GM21367 (cell line): ENCODE results near the gene SKIC8.

Source experiments
- ATAC-seq: cut with Tn5 transposase; IDR thresholded peaks from one replicate; pipeline ENCODE4 v1.9.1; 2021; ENCODE audit not compliant: unreplicated experiment

SKIC8 gene

DNA sequence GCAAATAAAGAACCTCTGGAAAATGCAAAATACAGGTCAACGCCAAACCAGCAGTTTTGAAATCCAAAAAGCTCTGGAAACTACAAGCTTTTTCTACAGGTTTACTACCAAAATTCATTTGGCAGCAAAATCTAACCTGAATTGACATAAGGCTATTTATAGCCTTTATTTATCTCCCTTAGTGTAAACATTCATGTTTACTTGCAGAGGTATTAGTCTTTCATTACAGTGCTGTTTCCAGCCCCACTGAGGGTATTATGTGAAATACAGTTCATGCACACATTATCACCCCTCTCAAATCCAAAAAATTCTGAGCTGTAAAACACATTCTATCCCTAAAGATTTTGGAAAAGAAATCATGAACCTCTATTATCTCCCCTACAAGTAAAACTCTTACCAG, 7.2 kb downstream of the SKIC8 start:
- ATAC-seq, result no peak

DNA sequence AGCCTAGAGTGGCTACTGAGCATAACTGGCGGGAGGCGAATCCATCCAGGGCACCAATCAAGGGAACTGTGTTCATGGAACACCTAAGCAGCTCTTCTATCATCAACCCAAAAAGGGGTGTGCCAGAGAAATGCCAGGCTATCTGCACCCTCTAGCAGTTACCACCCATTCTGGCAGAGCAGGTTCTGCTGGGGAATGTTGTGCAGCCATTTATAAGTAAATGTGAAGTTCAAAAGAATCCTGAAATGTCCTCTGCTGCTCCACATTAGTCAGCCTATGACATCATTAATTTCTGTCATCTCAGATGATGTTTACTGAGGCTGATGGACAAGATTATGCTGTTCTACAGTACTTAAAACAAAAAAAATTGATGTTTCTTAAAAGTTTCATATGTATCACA, 7.7 kb downstream of the SKIC8 start:
- no peak for ATAC-seq

DNA sequence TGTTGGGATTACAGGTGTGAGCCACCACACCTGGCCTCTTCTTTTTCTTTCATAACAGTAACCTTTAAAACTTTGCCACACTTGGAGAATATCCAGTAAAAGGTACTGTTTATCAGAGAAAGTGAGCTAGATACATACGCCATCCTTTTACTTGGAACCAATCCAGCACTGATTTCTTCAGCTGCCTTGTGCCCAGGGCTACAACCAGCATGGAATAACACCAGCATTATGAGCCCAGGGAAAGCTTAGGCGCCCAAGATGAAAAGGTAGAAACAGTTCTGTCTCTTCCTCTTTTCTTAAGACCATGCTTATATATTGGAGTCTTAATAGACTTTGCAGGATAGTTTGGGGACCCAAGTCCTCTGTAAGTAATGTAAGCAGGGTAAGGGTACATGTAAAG, 8.4 kb downstream of the SKIC8 start:
- no peak for ATAC-seq

DNA sequence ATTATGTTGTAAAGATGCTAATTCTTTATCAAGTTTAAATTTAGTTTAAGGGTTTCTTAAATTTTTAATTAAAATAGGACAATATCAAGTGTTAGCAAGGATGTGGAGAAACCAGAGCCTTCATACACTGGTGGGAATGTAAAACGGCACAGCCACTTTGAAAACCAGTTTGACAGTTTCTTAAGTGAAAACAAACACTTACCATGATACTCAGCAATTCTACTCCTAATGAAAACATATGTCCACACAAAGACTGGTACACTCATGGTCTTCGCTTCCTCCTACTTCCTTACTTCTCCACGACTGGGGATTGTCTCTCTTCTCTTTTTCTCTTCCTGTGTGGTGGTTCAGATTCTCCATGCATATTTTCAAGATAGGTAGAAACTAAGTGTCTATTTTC, 9.2 kb downstream of the SKIC8 start:
- ATAC-seq, result no peak

DNA sequence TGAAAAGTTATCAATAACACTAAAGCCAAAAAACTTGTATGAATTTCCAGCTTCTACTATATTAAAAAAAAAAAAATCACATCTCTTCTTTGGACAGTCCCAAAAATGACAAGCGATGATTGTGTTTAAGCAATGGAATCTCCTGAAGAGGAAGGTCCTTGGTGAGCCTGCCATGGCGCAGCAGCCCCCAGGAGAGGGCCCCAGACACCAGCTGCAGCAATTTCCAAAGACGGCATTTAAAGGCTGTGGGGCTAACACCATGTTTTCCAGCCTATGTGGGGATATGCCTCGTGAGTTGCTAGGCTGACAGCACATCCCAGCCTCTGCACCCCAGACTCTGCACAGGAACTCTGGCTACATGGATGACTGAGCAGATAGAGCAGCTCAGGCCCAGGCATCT, 14.7 kb downstream of the SKIC8 start:
- ATAC-seq, result no peak

DNA sequence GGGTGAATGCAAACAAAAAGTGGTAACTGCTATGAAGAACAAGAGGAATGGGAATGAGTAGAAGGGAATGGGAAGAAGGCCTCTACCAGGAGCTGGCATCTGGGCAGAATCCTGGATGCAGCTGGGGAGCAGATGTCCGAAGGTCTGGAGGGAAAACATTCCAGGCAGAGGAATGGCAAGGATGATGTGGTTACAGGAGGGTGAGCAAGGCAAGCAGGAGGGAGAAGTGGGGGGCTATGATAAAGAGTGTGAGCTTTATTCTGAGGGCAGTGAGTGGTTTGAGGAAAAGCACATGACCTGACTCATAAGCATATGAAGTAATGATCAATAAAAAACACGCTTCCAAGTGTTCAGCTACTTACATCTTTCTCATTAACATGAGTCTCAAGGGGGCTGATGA, 17.1 kb downstream of the SKIC8 start:
- no peak for ATAC-seq

DNA sequence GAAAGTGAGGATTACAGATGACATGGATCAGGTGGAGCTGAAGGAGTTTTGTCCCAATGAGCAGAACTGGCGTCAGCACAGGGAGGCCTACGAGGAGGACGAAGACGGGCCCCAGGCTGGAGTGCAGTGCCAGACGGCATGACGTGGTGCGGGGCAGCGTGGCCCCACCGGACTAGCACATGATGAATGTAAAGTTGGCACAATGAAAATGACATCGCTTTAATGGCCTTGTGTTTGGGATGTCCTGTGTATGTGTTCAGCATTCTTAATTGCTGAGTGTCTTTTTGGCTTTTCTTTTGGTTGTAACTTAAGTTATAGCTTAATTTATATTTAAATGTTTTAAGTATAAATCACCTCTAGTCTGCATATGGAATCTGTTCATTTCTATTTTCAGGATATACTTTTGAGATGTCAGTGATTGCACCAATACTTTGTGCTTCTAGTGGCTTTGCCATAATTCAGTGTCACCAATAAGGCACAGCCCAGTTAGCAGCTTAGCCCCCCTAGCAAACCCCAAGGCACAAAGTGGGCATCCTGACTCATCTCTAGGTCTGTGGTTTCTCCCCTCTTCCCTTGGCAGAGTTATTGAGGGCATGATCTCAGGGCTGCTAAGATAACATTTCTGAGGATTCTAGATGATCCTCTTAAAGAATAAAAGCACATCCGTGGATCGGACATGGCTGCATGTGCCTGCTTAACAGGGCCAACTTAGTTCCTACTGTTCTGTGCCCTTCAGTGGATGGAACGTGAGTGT, 18.9 kb downstream of the SKIC8 start:
- no peak for ATAC-seq

DNA sequence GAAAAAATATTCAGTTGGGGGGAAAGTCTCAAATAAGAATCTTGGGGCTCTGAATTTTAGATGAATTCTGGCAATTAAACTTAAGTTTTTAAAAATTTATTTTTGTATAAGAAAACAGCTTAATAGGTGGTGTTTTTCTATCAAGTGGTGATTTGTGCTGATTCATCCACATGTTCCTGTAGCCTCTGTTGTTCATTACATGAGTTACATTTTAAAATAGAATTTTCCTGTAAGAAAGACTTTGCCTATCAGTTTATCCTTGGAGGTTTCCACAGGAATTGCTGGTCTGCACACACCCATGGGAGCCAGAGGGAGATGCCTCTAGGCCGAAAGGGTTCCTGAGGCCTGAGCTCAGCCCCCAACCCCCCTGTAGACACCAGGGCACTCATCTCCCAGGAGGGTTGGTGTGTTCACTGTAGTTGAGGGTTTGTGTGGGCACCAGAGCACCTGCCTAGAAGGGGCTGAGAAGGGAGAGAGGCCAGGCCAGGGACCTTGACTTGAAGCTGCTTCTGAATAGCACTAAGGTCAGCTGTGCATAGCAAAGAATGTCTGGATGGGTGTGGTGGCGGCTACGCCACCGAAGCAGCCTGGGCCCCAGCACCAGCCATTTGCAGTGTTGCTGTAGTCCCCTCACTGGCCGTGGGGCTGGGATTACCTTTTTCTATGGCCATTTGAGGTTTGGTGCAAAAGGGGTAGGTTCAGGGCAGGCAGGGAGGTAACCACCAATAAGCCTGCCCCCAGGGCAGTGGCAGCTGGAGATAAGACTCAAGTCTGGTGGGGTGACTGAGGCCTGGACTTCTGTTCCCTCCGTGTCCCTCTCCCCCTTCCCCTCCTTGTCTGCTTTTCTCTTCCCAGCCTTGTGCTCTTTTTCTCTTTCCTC, 23.1 kb downstream of the SKIC8 start:
- no peak for ATAC-seq

DNA sequence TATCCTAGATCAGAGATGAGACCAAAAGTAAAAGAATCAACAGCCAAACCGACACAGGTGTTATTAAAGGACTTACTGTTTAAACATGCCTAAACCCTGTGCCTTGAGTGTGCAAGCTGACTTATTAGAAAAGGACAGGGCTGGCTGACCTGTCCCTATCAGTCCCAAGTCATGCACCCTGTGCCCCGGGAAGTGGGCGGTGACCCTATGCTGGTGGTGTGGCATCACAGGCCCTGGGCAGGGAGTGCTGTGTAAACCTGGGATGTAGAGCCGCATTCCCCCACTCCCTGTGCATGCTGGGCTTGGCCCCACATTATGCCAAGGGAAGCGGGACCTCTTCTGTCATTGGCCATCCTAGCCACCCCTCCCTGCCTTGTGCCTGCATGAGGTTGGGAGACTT, 24.4 kb downstream of the SKIC8 start:
- ATAC-seq, result no peak

DNA sequence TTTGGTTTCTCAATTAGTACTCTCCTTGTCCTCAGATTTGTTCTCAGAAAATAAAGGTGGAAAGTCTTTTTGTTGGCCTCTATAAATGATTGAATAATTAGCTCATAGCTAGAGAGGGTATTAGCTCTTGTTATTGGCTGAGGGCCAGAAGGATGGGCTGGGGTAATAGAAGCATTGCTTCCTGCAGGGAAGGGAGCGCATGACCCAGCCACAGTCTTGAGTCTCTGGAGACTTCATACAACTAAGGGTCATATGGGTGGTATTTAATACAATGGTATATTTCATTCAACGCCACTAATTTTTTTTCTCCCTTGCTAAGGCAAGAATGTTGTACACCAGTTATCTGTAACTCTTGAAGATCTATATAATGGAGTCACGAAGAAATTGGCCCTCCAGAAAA, 26.6 kb downstream of the SKIC8 start:
- ATAC-seq, result no peak

DNA sequence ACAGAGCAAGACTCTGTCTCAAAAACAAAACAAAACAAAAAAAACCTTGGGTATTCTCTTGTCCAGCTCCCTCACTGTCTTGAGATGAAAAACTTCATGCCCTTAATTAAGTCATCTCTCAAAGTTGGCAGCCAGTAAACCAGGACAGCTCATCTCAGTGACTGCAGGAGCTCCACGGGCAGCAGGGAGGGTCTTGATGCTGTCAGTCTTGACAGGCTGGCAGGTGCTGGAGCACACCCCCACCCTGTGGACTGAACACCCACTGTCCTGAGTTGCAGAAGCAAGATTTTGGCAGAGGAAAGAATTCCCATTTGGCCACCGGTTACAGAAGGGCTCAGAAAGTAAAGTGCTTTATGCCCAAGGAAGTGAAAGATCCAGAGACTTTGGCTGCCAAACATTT, 27.1 kb downstream of the SKIC8 start:
- ATAC-seq, result no peak

DNA sequence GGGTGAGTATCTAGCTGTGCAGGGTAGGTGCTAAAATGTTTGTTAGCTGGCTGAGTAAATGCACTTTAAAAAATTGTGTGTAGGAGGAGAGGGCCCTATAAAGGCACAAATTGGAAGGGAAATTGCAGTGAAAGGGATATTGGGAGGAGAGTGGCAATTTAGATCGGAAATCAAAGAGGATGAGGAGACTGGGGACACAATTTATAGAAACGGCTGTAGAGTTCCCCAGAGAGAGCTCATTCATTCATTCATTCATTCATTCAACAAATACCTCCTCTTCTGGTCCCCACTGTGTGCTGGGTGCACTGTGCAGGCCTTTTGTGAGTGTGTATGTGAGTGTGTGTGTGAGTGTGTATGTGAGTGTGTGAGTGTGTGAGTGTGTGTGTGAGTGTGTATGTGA, 32.6 kb downstream of the SKIC8 start:
- no peak for ATAC-seq

DNA sequence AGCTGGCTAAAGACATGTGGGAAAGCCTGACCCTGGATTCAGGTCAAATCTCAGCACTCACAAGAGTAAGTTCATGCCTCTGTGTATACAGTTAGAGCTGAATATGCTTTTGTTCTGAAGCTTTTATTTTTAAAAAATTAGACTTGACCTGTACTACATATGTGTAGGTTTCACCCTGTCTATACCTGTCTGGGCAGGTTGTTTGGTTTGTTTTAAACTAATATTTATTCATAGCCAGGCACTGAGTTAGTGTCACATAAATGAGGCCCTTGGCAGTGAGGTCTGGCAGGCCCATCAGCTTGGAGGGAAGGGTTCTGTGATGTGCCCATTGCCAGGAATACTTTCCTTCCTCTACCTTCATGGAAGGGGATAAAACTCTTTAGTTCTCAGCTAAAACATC, 33.2 kb downstream of the SKIC8 start:
- ATAC-seq, result no peak

DNA sequence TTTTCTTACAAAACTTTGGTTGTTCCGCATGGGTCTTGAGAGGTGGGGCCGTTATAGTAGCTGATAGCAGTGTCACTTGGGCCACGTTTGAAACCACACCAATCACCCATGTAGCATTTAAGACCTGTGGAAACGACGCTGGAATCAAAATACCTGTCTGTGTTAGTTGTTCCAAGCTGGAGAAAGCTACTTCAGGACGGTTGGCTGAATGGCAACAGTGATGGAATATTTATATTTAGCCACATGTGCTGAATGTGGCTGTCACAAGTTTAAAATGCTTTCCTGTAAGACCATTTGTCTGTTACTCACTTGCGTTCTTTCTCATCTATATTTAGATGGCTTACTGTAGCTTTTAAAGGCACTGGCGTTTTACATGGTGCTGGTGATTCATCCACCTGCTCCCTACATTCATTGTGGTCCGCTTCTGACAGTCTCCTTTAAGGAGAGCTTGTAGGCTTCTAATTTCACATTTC, 33.6 kb downstream of the SKIC8 start:
- ATAC-seq, result no peak

DNA sequence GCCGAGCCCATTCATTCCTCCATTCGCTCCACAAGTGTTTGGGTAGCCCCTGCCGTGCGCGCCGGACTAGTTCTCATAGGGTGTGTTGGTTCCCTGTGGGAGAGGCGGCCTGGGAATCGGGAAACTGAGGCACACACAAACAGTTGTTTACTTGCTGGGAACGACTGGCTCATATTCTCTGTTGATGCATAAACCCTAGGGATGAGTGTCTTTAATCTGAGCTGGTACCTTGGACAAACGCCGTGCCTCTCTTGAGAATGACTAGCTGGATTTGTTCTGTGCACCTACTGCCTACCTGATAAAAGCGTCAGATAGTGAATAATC, 34.3 kb downstream of the SKIC8 start:
- ATAC-seq, result no peak

DNA sequence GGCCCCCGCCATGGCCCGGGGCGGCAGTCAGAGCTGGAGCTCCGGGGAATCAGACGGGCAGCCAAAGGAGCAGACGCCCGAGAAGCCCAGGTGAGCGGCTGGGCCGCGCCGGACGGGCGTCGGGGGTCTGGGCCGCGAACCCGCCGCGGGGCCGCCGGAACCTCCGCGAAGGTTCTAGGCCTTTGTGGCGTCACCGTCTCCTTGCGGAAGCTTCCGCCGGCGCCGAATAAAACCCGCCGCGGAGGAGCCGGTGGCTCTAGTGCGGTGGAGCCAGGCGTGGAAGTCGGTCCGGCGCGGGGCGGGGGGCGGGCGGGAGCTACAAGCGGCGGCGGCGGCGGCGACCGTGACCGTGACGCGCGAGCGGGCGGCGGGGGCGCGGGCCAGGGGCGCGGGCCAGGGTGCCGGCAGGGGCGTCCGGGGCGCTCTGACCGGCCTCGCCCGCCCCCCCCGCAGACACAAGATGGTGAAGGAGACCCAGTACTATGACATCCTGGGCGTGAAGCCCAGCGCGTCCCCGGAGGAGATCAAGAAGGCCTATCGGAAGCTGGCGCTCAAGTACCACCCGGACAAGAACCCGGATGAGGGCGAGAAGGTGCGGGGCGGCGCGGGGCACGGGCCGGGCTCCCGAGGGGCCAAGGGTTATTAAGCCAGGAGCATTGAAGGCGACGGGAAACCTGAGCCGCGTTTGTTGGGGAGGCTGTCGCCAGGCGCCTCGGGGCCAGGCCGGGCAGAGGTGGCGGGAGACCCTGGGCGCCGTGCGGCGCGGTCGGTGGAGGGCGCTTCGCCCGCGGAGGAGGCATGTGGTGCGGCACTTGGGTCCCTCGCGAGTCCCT, 34.9 kb downstream of the SKIC8 start, which contains the start of gene DNAJA4:
Gene DNAJA4, plus strand, starts transcription at position 259 of the 833 bp plus-strand sequence. Its CDS starts 202 bp downstream, at position 461.
- no peak for ATAC-seq

DNA sequence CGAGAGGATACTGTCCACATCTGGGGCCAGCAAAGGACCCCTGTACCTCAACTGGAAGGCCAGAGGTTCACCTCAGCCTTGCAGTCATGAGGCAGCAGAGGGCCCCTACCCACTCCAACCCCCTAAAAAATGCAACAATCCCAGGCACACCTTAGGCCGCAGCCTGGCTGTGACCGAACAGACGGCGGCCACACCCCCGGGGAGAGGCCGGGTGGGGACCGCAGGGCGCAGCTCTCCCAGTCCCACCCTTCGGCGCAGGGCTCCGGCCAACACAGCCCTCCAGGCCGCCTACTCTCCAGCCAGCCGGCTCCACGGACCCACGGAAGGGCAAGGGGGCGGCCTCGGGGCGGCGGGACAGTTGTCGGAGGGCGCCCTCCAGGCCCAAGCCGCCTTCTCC, 35.5 kb downstream of the SKIC8 start:
- no peak for ATAC-seq

DNA sequence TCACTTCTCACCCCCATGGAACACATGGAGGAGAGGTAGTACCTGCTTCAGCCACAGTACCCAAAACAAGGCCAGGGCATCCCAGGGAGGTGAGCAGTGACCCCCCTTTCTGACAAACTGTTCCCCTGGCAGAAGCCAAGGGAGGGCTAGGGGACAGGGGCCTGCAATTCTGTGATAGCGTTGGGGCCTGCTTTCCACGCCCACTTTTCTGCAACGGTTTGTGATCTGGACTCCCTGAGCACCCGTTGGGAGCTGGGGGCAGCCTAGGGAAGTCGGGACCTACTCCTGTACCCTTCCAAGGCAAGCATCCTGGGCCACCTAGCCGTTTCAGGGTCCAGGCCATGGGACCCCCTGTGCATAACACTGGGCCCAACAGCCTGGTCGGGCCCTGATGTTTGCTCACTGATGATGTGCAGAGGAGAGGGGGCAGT, 36.0 kb downstream of the SKIC8 start:
- ATAC-seq, result no peak

DNA sequence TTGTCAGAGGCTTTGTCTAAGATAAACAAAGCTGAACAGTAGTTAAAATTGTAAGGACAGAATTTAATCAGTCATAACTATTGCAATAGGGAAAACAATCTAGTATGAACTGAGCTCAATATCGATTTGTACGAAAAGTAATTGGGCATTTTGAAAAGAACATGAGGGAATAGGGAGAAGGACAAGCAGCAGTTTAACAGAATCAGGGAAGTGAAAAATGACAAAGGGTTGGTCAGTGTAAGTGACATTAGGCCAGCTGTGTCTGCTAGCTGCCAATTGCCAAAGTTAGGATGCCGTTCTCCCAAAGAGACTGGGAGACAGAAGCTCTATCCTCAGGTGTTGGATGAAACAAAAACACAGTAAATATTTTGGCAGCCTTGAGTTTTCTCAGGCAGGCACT, 38.3 kb downstream of the SKIC8 start:
- ATAC-seq, result no peak

DNA sequence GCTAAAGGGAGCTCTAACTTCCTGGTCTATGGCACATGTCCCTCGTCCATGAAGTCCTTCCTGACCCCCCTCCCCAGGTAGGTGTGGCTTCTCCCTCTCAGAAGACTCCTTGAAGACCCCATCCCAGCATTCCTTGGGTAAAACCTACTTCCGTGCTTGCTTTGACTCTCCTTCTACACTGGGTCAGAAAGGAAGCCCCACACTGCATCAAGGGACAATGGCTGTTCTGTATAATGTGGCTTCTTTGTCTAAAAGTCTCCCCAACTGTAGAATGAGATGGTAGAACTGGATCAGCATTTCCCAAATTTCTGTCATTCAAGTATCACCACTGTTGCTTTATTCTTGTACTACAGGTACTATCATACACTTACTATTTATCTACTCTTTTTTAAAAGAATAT, 38.9 kb downstream of the SKIC8 start:
- ATAC-seq, result no peak

DNA sequence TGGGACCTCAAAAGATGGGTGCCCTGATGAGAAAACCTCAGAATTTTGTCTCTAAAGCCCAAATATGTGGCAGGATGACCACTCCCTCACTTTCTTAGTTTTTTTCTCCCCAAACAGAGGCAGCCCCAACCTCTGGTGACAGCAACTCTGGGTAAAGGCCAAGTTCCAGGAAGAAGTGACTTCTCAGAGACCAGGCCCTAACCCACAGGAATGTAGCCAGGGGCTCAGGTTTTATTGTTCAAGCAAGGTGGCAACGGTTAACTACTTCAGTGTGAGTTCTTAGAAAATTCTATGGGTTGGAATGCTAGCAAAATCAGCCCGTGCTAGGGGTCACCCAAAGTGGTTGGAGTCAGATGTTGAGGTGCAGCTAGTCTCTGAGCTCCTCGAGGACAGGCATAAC, 40.2 kb downstream of the SKIC8 start:
- no peak for ATAC-seq
